GM23248 (cell line): ENCODE measurements around the gene FRK. TPM values are rescaled to one million over a fixed set of nuclear protein-coding genes. Genes with fewer than 3 reads are reported as not detected.
A peak's percentile ranks its signal among the peaks of the same experiment; 100 is the strongest.

Experiments used
- DNase-seq: peaks from one replicate; pipeline ENCODE4 v3.0.0-alpha.2; 2015
- H2AFZ ChIP-seq: fragments of 200-600 bp; sonication (generic); 2 replicates; pipeline ENCODE4 v1.6.1; 2016; ENCODE audit warnings: antibody characterized with exemption
- H3F3A ChIP-seq: fragments of 200-600 bp; sonication (generic); 2 replicates; pipeline ENCODE4 v1.6.1; 2016; ENCODE audit warnings: mild to moderate bottlenecking, antibody characterized with exemption, mixed run types; ENCODE audit not compliant: insufficient read depth
- H3K27ac ChIP-seq: fragments of 200-600 bp; sonication (generic); 2 replicates; pipeline ENCODE4 v1.5.1; 2016; ENCODE audit warnings: mild to moderate bottlenecking
- H3K27me3 ChIP-seq: fragments of 200-600 bp; sonication (generic); replicated peaks from 2 replicates; pipeline ENCODE4 v1.6.1; 2016; ENCODE audit warnings: mild to moderate bottlenecking; ENCODE audit not compliant: insufficient read depth
- H3K36me3 ChIP-seq: fragments of 200-600 bp; sonication (generic); 2 replicates; pipeline ENCODE4 v1.6.1; 2016; ENCODE audit warnings: low read depth, mild to moderate bottlenecking
- H3K4me1 ChIP-seq: fragments of 200-600 bp; sonication (generic); 2 replicates; pipeline ENCODE4 v1.6.1; 2016; ENCODE audit warnings: mild to moderate bottlenecking; ENCODE audit not compliant: insufficient read depth
- H3K4me2 ChIP-seq: fragments of 200-600 bp; sonication (generic); one replicate; pipeline ENCODE4 v1.6.1; 2016; ENCODE audit warnings: mild to moderate bottlenecking; ENCODE audit not compliant: unreplicated experiment
- H3K4me3 ChIP-seq: fragments of 200-600 bp; sonication (generic); 2 replicates; pipeline ENCODE4 v1.5.1; 2016; ENCODE audit warnings: mild to moderate bottlenecking
- H3K79me2 ChIP-seq: fragments of 200-600 bp; sonication (generic); 2 replicates; pipeline ENCODE4 v1.6.1; 2016; ENCODE audit warnings: mild to moderate bottlenecking; ENCODE audit not compliant: insufficient read depth
- H3K9ac ChIP-seq: fragments of 200-600 bp; sonication (generic); 2 replicates; pipeline ENCODE4 v1.6.1; 2016; ENCODE audit warnings: mild to moderate bottlenecking
- H3K9me2 ChIP-seq: fragments of 200-600 bp; sonication (generic); 2 replicates; pipeline ENCODE4 v1.6.1; 2016; ENCODE audit warnings: mixed run types, mild to moderate bottlenecking, moderate library complexity; ENCODE audit not compliant: insufficient read depth
- H3K9me3 ChIP-seq: fragments of 200-600 bp; sonication (generic); one replicate; pipeline ENCODE4 v1.6.1; 2017; ENCODE audit warnings: low read depth
- H4K20me1 ChIP-seq: fragments of 200-600 bp; sonication (generic); 2 replicates; pipeline ENCODE4 v1.6.0; 2016; ENCODE audit not compliant: insufficient read depth
- EZH2 ChIP-seq: fragments of 200-600 bp; sonication (generic); IDR thresholded peaks from 2 replicates; pipeline ENCODE4 v1.6.1; 2018; ENCODE audit warnings: antibody characterized with exemption, mild to moderate bottlenecking; ENCODE audit not compliant: insufficient read depth, poor library complexity, severe bottlenecking
- EZH2phosphoT487 ChIP-seq: fragments of 200-600 bp; sonication (generic); IDR thresholded peaks from 2 replicates; pipeline ENCODE4 v1.6.1; 2018; ENCODE audit warnings: antibody characterized with exemption, moderate library complexity, mild to moderate bottlenecking, low read depth; ENCODE audit not compliant: insufficient read depth
- WGBS, 2 experiments: methylation state at CpG; one replicate each; pipeline ENCODE4 v1.1.6; 2015 to 2017; ENCODE audit warnings: low lambda C conversion rate in 2 of 2, low coverage in 1 of 2; ENCODE audit errors: missing lambda C conversion rate in 2 of 2; 5-methylcytosine and 5-hydroxymethylcytosine counted together
- in situ Hi-C: fragments of 300-500 bp; cut with MboI; formaldehyde crosslinking; loops from 2 replicates; pipeline ENCODE4 v1.15.0; 2020
- polyA plus RNA-seq: library from polyadenylated mRNA; unstranded; fragments of >200 nt; fragmentation: Nextera tagmentation; extraction: Ambion mirVana; gene quantifications from 2 replicates; pipeline ENCODE4 v1.2.1, GENCODE V29; 2016
- total RNA-seq: library from RNA; depleted of rRNA; stranded (reverse); fragments of >200 nt; shearing (Covaris generic); gene quantifications from 2 replicates; pipeline ENCODE4 v1.2.3, GENCODE V29; 2014

The FRK gene
- total and polyA plus RNA-seq, 2 experiments from 2014 or later = 0.06 to 0.32 TPM

DNA sequence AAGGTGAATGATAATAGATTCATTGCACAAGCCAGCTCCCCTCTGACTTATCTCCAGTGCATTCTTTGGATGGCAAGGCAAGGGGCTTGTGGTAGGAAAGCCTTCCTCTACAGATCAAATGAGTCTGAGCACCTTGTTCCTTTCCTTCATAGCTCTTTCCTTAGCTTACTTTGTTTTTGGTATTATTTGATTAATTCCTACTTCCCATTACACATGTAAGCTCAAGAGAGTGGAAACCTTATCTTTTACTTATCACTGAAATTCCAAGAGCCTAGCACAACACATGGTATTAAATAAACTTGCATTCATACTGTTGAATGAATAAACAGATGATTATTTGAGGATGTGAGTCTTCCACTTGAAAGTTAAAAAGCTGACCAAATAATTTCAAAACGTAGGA is 41.7 kb downstream of the FRK start:
- no peaks in the 10 kb centered on the region for H3F3A ChIP-seq
- 22 to 48% methylated on average over 1 of the region's 1 CpG for WGBS, 2 experiments
- in situ Hi-C loops = loop anchor here (10.0 kb wide), 1 partner anchor 76 kb away; no protein-coding TSS in a partner anchor

DNA sequence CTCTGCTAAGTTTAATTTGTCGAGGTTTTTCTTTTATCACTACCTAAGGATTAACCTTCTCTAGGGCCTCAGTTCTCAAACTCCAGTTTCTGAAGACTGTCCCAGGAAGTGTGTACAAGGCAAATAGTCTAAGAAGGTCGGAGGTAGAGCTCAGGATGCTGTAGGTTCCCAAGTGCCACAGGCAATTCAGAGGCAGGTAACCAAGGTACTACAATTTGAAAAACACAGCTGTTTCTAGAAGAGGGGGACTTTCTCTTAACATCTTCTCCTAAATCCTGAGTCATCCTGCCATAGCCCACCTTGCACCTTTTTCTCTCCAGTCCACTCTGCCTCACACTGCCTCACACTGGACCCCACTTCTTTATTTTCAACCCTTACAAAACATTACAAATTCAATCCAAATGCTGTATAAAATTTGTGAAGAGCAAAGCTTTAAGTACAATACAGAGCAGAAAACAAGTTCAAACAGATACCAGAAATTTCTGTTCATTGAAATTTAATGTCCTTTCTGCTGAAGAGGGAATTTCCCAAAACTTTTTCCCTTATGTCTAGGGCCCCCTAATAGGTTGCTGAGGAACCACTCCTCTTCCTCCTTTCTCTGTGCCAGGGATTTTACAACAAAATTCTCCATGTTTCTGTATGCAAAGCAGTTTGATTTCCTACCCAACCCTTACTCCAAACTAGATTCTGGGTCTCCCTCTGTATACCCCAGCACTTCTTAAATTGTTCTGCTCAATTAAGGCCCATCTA is 43.0 kb downstream of the FRK start:
- WGBS, 2 experiments = 26 to 38% methylated on average over 2 of the region's 2 CpGs
- no peak for TF ChIP-seq EZH2
- no peak for TF ChIP-seq EZH2phosphoT487

More for the DNA sequence above, 41.7 kb downstream of the FRK start:
- H3K27ac ChIP-seq = no peak overlapping the region
- H4K20me1 ChIP-seq = no peaks in the 10 kb centered on the region
- no peaks in the 10 kb centered on the region for H3K36me3 ChIP-seq
- H3K4me3 ChIP-seq = no peak overlapping the region
- no peaks in the 10 kb centered on the region for H3K79me2 ChIP-seq
- H3K9ac ChIP-seq = no peak overlapping the region
- no peak overlapping the region for H3K4me2 ChIP-seq
- H3K9me2 ChIP-seq = no peaks in the 10 kb centered on the region
- no peaks in the 10 kb centered on the region for H3K9me3 ChIP-seq
- peaks cover 6% of the 10 kb centered on the region for H3K4me1 ChIP-seq
- no peaks in the 10 kb centered on the region for H3K27me3 ChIP-seq
- H2AFZ ChIP-seq = no peak overlapping the region
- no peak for DNase-seq
- TF ChIP-seq EZH2 (no peak), EZH2phosphoT487 (no peak)

DNA sequence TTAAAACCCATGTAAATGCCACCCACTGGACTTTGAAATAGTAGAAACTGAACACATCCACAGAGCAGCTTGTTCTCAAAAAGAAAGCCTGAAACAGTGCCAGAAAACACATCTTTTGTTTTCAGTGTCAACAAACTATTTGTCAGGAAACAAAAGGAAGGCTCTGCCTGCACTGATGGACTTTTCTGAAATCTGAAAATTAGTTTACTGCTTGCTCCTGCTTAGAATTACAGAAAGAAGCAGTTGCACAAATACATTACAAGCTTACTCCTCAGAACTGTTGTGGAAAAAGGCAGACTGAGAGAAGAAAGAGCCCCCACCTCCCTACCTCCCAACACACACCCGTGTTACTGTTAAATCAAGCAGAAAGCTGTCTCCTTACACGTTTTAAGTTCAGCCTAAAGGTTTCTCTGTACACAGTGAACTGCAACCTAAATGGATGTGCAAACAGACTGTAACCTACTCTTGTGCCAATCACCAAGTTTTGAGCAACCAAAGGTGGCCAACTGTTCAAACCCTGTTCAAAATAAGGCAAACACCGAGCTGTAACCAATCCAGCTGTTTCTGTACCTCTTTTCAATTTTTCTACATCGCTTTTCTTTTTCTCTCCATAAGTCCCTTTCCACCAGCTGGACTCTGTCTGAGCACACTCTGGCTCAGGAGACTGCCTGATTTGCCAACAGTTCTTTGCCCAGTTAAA is 43.7 kb downstream of the FRK start:
- Histone ChIP-seq H3K4me3 (no peak overlapping the region), H3K27ac (no peak overlapping the region), H3K79me2 (no peaks in the 10 kb centered on the region), H3K4me2 (no peak overlapping the region), H3F3A (no peaks in the 10 kb centered on the region; the same call in 1 of the 2 replicates), H3K9me2 (no peaks in the 10 kb centered on the region), H4K20me1 (no peaks in the 10 kb centered on the region), H3K4me1 (peaks cover 15% of the 10 kb centered on the region), H3K9ac (no peak overlapping the region), H2AFZ (0 out of 2 replicates have a peak overlapping the region, but pooled peaks have one; percentile 14), H3K27me3 (no peaks in the 10 kb centered on the region), H3K36me3 (no peaks in the 10 kb centered on the region), H3K9me3 (no peaks in the 10 kb centered on the region)
- no peak for DNase-seq
- TF ChIP-seq EZH2 (no peak), EZH2phosphoT487 (no peak)
- WGBS, 2 experiments = 9 to 10% methylated on average over 4 of the region's 4 CpGs
- in situ Hi-C loops = loop anchor here (10.0 kb wide), 1 partner anchor 78 kb away; no protein-coding TSS in a partner anchor

More for the DNA sequence above, 43.0 kb downstream of the FRK start:
- Histone ChIP-seq H3F3A (no peaks in the 10 kb centered on the region; the same call in 1 of the 2 replicates), H3K9ac (no peak overlapping the region), H3K27ac (no peak overlapping the region), H3K27me3 (no peaks in the 10 kb centered on the region), H3K4me3 (no peak overlapping the region), H3K79me2 (no peaks in the 10 kb centered on the region), H4K20me1 (no peaks in the 10 kb centered on the region), H2AFZ (0 out of 2 replicates have a peak overlapping the region, but pooled peaks have one; percentile 14), H3K4me2 (no peak overlapping the region), H3K4me1 (peaks cover 13% of the 10 kb centered on the region), H3K9me3 (no peaks in the 10 kb centered on the region), H3K9me2 (no peaks in the 10 kb centered on the region), H3K36me3 (no peaks in the 10 kb centered on the region)
- no peak for DNase-seq
- in situ Hi-C loops = loop anchor here (10.0 kb wide), 1 partner anchor 77 kb away; no protein-coding TSS in a partner anchor

DNA sequence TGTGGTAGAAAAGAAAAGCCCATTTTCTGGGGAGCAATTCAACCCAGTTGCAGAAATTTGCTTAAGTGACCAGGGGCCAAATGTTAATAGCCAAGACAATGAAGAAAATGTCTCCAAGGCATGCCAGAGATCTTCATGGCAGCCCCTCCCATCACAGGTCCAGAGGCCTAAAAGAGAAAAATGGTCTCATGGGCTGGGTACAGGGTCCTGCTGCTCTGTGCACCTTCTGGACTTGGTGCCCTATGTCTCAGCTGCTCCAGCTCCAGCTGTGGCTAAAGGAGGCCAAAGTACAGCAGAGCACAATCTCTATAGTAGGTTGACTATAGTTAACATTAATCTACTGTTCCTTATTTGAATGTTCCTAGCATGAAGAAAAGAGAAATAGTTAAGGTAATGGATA is 44.7 kb downstream of the FRK start:
- Histone ChIP-seq H3K4me3 (no peak overlapping the region), H4K20me1 (no peaks in the 10 kb centered on the region), H3K27me3 (no peaks in the 10 kb centered on the region), H3K9ac (no peak overlapping the region), H3K4me1 (peaks cover 15% of the 10 kb centered on the region), H3K9me2 (no peaks in the 10 kb centered on the region), H3K27ac (no peak overlapping the region), H3F3A (no peaks in the 10 kb centered on the region; the same call in 1 of the 2 replicates), H3K36me3 (no peaks in the 10 kb centered on the region), H3K9me3 (no peaks in the 10 kb centered on the region), H3K79me2 (no peaks in the 10 kb centered on the region), H3K4me2 (no peak overlapping the region), H2AFZ (no peak overlapping the region)
- in situ Hi-C loops = loop anchor here (10.0 kb wide), 1 partner anchor 79 kb away; no protein-coding TSS in a partner anchor
- TF ChIP-seq EZH2phosphoT487 (no peak), EZH2 (no peak)
- DNase-seq = no peak
